ENCODE measurements around the gene WDR93. TPM values are rescaled to one million over a fixed set of nuclear protein-coding genes. Genes with fewer than 3 reads are reported as not detected.

Gene WDR93
- total and polyA plus RNA-seq, 2 of the 4 experiments (the other 2 are of a cell fraction) = not detected

DNA sequence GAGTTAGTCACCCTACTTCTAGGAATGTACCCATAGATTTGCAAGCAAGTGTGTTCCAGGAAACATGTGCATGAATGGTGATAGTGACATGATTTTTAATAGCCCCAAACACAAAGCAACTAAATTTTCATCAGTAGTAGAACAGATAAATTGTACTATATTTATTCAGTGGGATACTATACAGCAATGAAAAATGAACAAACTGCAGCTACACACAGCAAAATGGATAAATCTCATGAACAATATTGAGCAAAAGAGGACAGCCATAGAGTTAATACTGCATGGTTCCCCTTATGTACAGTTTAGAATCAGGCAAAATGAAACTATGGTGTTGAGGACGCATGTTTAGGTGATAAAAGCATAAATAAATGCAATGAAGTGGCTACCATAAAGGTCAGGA is 34.5 kb downstream of the WDR93 start:
- intact Hi-C loops (cut with micrococcal nuclease) = no loop called here
- no peaks in the 10 kb centered on the region for H3K9me1 ChIP-seq (ENCODE audit: insufficient read depth, low read length)
- no peak overlapping the region for H3K23ac ChIP-seq (ENCODE audit: low read depth, low read length)
- H3K36me3 ChIP-seq (ENCODE audit: control insufficient read depth, insufficient read depth, low read length) = no peaks in the 10 kb centered on the region
- no peak overlapping the region for H3K4me2 ChIP-seq (ENCODE audit: low read depth, low read length)
- H3K9ac ChIP-seq (ENCODE audit: low read depth, low read length) = no peak overlapping the region
- H3K79me1 ChIP-seq (ENCODE audit: low read depth in 1 of 2, low read length in 2 of 2) = no peaks in the 10 kb centered on the region
- H3K27ac ChIP-seq (ENCODE audit: insufficient read depth, low read length) = no peak overlapping the region
- in situ Hi-C loops (cut with MboI; ENCODE audit: low sequenced_read_pairs) = no loop called here
- no peak overlapping the region for H2BK5ac ChIP-seq (ENCODE audit: low read depth, low read length, poor library complexity, severe bottlenecking)
- H3K9me3 ChIP-seq (ENCODE audit: control insufficient read depth, insufficient read depth, low read length) = peaks cover 10% of the 10 kb centered on the region; the same call in 1 of the 2 replicates
- H2BK15ac ChIP-seq (ENCODE audit: low read depth, low read length) = no peak overlapping the region
- H2AK5ac ChIP-seq (ENCODE audit: low read depth, low read length) = no peak overlapping the region
- H4K91ac ChIP-seq (ENCODE audit: insufficient read depth, low read depth, low read length) = no peak overlapping the region
- POLR2A ChIA-PET (ENCODE audit: unreplicated experiment) = no interaction called here
- CTCF ChIA-PET = interaction anchor here (1.0 kb wide), 1 partner anchor 78 kb away, joined by 3 read pairs; no protein-coding TSS in a partner anchor
- no peak overlapping the region for H3K4ac ChIP-seq (ENCODE audit: low read depth, low read length)
- dilution Hi-C loops (cut with HindIII; ENCODE audit: low sequenced_read_pairs, unreplicated experiment) = no loop called here
- no peak overlapping the region for H4K8ac ChIP-seq (ENCODE audit: low read depth in 2 of 2, low read length in 2 of 2)
- H3K14ac ChIP-seq (replicated peaks; ENCODE audit: low read depth, low read length) = no peak overlapping the region
- BruUV-seq (replicated peaks) = no TSS peak
- no peak for DNase-seq
- H2AK9ac ChIP-seq (replicated peaks; ENCODE audit: low read depth, low read length, poor library complexity) = no peak overlapping the region
- H2AFZ ChIP-seq (replicated peaks; ENCODE audit: low read length, poor library complexity) = no peak overlapping the region
- no peaks in the 10 kb centered on the region for H3K4me1 ChIP-seq (ENCODE audit: control insufficient read depth, insufficient read depth, low read length)
- no peak overlapping the region for H2BK20ac ChIP-seq (ENCODE audit: low read depth, low read length)
- peaks cover 42% of the 10 kb centered on the region for H3K27me3 ChIP-seq (ENCODE audit: control insufficient read depth, insufficient read depth, low read length)
- no peak overlapping the region for H4K5ac ChIP-seq (ENCODE audit: low read depth, low read length)
- WGBS, 2 experiments (ENCODE audit: extremely low coverage in 2 of 2, insufficient read length in 1 of 2) = 60% methylated on average over 1 of the region's 1 CpG; no CpG with 5 or more reads in 1 of the 2 experiments
- no peak overlapping the region for H3K56ac ChIP-seq (ENCODE audit: extremely low read depth, insufficient read depth, low read length)
- H2BK120ac ChIP-seq (ENCODE audit: low read depth, low read length) = no peak overlapping the region
- TF ChIP-seq RFX5 (IDR thresholded peaks at IDR 0.05; ENCODE audit: low read depth, low read length) (no peak), RAD21 (IDR thresholded peaks at IDR 0.05; ENCODE audit: low read length) (no peak), BHLHE40 (IDR thresholded peaks at IDR 0.05; ENCODE audit: low read depth, low read length) (no peak), SMC3 (IDR thresholded peaks at IDR 0.05; ENCODE audit: low read depth, low read length) (no peak), FOS (IDR thresholded peaks at IDR 0.05; ENCODE audit: low read depth, low read length) (no peak), USF2 (IDR thresholded peaks at IDR 0.05; ENCODE audit: low read depth, low read length) (no peak), MAZ (IDR thresholded peaks at IDR 0.05; ENCODE audit: borderline replicate concordance, low read depth, low read length) (no peak), ELK1 (IDR thresholded peaks at IDR 0.05; ENCODE audit: borderline replicate concordance, low read depth, low read length) (no peak), NFE2L2 (IDR thresholded peaks at IDR 0.05; ENCODE audit: low read depth, low read length) (no peak), RCOR1 (IDR thresholded peaks at IDR 0.05; ENCODE audit: insufficient replicate concordance, low read length) (no peak), CTCF (conservative IDR thresholded peaks at IDR 0.05; ENCODE audit: low read depth, low read length) (no peak), MAFK (IDR thresholded peaks at IDR 0.05; ENCODE audit: low read depth, low read length) (no peak), CHD1 (IDR thresholded peaks at IDR 0.05; ENCODE audit: low read depth, low read length) (no peak), POLR2A (IDR thresholded peaks at IDR 0.05; ENCODE audit: low read depth, low read length) (no peak), MXI1 (IDR thresholded peaks at IDR 0.05; ENCODE audit: borderline replicate concordance, low read depth, low read length) (no peak), CEBPB (IDR thresholded peaks at IDR 0.05; ENCODE audit: low read depth, low read length) (no peak)
- H4K20me1 ChIP-seq (ENCODE audit: insufficient read depth, low read length) = no peaks in the 10 kb centered on the region
- H3K4me3 ChIP-seq (ENCODE audit: insufficient read depth, low read depth, low read length) = no peak overlapping the region
- no peak for ATAC-seq (ENCODE audit: low read depth)
- H3K18ac ChIP-seq (ENCODE audit: low read depth, low read length) = no peak overlapping the region

All from IMR-90 (cell line).